GM12872 (cell line): ENCODE measurements around the gene HERC5.

Source experiments
- TF ChIP-seq, protein P1 (sequence below): IDR thresholded peaks from 3 replicates; pipeline ENCODE4 v1.5.1; 2011; ENCODE audit warnings: low read depth, mild to moderate bottlenecking, low read length, moderate library complexity; ENCODE audit not compliant: insufficient read depth

Gene HERC5

DNA sequence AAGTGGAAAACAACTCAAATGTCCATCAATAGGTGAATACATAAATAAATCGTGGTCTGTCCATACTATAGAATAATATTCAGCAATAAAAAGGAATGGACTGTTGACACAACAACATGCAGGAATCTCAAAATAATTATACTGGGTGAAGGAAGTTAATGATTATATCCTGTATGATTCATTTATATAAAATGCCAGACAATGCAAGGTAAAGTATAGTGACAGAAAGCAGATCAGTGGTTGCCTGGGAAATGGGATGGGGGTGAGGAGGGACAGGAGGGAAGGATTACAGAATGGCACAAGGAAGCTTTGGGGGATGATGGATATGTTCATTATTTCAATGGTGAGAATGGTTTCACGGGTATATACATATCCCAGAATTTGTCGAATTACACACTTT is 54.3 kb downstream of the HERC5 start:
- TF ChIP-seq, protein P1, sequence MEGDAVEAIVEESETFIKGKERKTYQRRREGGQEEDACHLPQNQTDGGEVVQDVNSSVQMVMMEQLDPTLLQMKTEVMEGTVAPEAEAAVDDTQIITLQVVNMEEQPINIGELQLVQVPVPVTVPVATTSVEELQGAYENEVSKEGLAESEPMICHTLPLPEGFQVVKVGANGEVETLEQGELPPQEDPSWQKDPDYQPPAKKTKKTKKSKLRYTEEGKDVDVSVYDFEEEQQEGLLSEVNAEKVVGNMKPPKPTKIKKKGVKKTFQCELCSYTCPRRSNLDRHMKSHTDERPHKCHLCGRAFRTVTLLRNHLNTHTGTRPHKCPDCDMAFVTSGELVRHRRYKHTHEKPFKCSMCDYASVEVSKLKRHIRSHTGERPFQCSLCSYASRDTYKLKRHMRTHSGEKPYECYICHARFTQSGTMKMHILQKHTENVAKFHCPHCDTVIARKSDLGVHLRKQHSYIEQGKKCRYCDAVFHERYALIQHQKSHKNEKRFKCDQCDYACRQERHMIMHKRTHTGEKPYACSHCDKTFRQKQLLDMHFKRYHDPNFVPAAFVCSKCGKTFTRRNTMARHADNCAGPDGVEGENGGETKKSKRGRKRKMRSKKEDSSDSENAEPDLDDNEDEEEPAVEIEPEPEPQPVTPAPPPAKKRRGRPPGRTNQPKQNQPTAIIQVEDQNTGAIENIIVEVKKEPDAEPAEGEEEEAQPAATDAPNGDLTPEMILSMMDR = no peak

DNA sequence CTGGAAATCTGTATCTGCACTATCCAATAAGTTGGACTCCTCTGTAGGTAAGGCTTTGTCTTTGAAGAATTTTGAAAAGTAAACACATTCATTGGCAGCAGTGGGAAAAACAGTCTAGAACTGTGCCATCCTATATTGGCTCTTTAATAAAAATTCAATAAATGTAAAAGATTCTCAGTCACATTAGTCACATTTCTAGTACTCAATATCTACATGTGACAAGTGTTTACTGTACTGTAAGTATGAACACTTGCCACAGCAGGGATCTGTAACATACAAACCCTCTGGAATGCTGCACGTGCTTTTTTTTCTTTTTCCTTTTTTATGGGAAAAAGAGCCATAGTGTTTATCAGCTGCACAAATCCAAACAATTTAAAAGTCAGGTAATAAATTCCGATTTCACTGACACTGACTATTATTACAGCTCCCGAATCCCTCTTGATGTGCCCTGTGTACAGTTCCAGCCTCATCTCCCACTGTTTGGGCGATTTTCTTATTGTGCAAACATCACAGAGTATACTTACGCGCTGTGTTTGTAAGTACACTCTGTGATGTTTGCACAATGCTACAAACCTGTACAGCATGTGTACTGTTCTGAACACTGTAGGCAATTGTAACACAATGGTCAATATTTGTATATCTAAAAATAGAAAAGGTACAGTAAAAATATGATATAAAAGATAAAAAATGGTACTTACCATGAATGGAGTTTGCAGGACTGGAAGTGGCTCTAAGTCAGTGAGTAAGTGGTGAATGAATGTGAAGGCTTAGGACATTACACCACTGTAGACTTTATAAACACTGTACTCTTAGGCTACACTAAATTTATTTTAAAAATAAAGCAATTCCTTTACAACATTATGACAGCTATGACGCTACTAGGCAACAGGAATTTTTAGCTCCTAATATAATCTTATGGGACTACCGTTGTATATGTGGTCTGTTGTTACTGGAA is 57.9 kb downstream of the HERC5 start:
- TF ChIP-seq, protein P1 = no peak

- TF ChIP-seq, protein P1 = no peak
Observed at GRCh38 chr4:88516746-88517145, 59.8 kb downstream of the HERC5 start.

- TF ChIP-seq, protein P1 = no peak
Observed at GRCh38 chr4:88517825-88518224, 60.9 kb downstream of the HERC5 start.

GRCh38 chr4:88518911-88519310 is 62.0 kb downstream of the HERC5 start:
- TF ChIP-seq, protein P1 = no peak

DNA sequence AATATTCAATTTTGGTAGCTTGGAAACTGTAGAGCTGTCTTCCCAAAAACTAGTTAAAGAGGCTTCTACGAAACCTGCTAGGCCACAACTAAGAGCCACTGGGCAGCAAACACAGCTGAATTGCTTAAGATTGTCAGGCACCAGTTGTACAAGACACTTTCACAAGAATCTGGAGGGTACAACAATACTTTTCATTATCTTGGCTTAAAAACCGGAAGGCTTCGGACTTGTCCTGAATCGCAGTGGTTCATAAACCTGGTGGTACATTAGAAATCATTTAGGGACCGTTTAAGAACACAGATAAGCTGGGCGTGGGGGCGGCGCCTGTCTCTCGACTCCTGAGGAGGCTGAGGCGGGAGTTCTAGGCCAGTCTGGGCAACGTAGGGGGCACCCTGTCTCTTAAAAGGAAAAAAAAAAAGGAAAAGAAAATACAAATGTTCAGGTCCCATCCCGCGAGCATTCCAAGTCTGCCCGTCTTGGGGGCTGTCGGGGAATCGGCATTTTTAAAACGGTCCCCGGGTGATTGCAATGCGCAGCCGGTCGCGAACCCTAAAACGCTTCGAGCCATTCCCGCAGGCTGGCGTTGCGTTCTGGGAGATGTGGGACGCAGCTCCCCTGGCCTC is 65.9 kb downstream of the HERC5 start:
- TF ChIP-seq, protein P1 = no peak

GRCh38 chr4:88523325-88524129 is 66.6 kb downstream of the HERC5 start, which contains the start of gene PYURF:
PYURF (minus strand) TSS chr4:88523776; CDS start chr4:88523700, 76 bp downstream.
- TF ChIP-seq, protein P1 = no peak
